GM12864 (cell line): ENCODE data around the gene SPP1.

Source experiments
- DNase-seq: peaks from one replicate; pipeline ENCODE4 v3.0.0-alpha.2; 2011; ENCODE audit warnings: low read depth
- H3K4me3 ChIP-seq: 2 replicates; pipeline ENCODE4 v1.5.1; 2011; ENCODE audit warnings: mild to moderate bottlenecking, low read depth, low read length, control low read depth
- CTCF ChIP-seq: IDR thresholded peaks from 2 replicates; pipeline ENCODE4 v1.5.1; 2011; ENCODE audit warnings: low read depth, mild to moderate bottlenecking, moderate library complexity, low read length, control low read depth, inconsistent platforms; ENCODE audit errors: missing control alignments

Gene SPP1

GRCh38 chr4:88002786-88003185 lies 27.3 kb downstream of the SPP1 start:
- no peak overlapping the region for H3K4me3 ChIP-seq
- no peak for DNase-seq
- TF ChIP-seq CTCF = no peak

- no peak overlapping the region for H3K4me3 ChIP-seq
- TF ChIP-seq CTCF = no peak
- no peak for DNase-seq
These were observed 27.7 kb downstream of the SPP1 start for GRCh38 chr4:88003261-88003660.

- TF ChIP-seq CTCF = no peak
- no peak for DNase-seq
- H3K4me3 ChIP-seq = no peak overlapping the region
These were observed 29.6 kb downstream of the SPP1 start for GRCh38 chr4:88005076-88005475.

GRCh38 chr4:88005946-88006345 lies 30.4 kb downstream of the SPP1 start:
- no peak for DNase-seq
- H3K4me3 ChIP-seq = no peak overlapping the region
- TF ChIP-seq CTCF = no peak

- no peak for TF ChIP-seq CTCF
- DNase-seq = no peak
- H3K4me3 ChIP-seq = peak overlapping the region; percentile 90
These were observed 31.4 kb downstream of the SPP1 start for GRCh38 chr4:88006956-88007303.

- no peak for DNase-seq
- peak within 1 kb of the TSS; percentile 90 for H3K4me3 ChIP-seq
- TF ChIP-seq CTCF = peak; percentile 2
These were observed 32.0 kb downstream of the SPP1 start, which contains the start of gene PKD2 for GRCh38 chr4:88007304-88008121. Gene PKD2 (plus strand): TSS chr4:88007635. CDS start chr4:88007734, 99 bp downstream.
